ENCODE results near the gene POPDC3.
A peak's percentile ranks its signal among the peaks of the same experiment; 100 is the strongest.

POPDC3 gene

DNA sequence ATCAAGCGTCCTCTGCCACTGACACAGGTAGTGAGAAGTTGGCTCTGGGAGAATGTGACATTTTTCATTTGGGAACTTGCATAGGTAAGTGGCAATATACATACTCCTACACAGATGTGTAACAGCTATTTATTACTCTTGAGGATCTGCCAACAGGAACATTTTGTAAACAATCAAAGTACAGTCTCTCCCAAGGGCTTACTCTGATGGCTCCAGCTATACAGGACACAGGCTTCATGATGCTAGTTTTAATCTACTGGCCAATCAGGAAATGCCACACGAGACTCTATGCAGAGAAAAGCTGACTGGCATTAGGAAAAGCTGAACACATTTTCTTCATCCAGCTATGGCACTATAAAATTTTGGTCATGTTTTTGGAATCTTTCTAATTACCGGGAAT is 57.8 kb downstream of the POPDC3 start:
- peak overlapping the region; percentile 43; the same call in 1 of the 2 replicates for H3K27ac ChIP-seq
- TF ChIP-seq, protein P1, sequence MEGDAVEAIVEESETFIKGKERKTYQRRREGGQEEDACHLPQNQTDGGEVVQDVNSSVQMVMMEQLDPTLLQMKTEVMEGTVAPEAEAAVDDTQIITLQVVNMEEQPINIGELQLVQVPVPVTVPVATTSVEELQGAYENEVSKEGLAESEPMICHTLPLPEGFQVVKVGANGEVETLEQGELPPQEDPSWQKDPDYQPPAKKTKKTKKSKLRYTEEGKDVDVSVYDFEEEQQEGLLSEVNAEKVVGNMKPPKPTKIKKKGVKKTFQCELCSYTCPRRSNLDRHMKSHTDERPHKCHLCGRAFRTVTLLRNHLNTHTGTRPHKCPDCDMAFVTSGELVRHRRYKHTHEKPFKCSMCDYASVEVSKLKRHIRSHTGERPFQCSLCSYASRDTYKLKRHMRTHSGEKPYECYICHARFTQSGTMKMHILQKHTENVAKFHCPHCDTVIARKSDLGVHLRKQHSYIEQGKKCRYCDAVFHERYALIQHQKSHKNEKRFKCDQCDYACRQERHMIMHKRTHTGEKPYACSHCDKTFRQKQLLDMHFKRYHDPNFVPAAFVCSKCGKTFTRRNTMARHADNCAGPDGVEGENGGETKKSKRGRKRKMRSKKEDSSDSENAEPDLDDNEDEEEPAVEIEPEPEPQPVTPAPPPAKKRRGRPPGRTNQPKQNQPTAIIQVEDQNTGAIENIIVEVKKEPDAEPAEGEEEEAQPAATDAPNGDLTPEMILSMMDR (conservative IDR thresholded peaks at IDR 0.05): no peak
- no peak for TF ChIP-seq ZFX (IDR thresholded peaks at IDR 0.05)

DNA sequence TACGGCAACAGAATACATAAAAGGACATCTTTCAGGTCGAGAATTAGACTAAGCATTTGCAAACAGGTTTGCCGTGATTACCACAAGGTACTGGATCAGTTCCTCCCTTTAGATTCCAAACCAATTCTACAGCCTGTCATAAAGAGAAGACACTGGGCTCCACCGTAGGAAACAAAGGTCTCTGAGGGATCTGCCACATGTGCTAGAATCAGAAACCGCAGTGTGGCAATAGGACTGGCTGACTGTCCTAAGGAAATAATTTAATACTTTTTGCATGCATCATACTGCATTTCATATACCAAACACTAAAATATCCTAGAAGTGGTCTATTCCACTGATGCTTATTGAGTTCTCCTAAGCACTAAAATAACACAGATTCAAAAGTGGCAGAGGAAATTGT is 59.2 kb downstream of the POPDC3 start:
- no peak for TF ChIP-seq ZFX (IDR thresholded peaks at IDR 0.05)
- TF ChIP-seq, protein P1 (conservative IDR thresholded peaks at IDR 0.05): no peak
- no peak overlapping the region for H3K27ac ChIP-seq

DNA sequence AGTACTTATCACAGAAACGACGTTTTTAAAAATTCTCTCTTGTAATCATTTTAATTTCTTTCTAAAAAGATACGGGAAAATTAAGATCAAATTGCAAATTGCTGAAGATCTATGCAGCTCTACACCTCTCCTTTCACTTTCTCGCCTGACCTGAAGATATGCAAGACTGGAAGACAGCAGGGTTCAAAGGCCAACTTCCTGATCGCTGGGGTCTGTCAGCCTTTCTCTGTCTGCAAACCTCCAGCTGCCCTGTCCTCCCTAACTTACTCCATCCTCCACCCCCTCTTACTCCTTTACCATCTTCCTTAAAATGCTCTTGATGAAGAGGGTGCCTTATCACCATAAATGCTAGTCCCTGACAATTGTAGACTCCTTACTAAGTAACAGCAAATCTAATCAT is 63.7 kb downstream of the POPDC3 start:
- TF ChIP-seq, protein P1 (conservative IDR thresholded peaks at IDR 0.05): no peak
- TF ChIP-seq ZFX (IDR thresholded peaks at IDR 0.05): no peak
- no peak overlapping the region for H3K27ac ChIP-seq

DNA sequence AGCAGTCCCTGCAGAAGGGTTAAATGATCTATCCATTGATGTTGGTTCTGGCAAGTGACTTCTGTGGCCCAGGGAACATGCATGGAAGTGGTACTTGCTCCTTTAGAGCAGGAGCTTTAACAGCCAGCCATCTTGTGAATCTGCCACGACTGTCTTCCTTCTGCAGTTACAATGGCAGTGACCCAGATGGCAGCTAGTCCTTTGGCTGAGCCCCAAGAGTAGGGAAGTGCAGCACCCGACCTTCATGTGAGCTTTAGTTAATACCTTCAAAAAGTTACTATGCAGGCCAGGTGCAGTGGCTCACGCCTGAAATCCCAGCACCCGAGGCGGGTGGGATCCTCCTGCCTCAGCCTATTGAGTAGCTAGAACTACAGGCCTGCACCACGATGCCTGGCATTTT is 66.4 kb downstream of the POPDC3 start:
- TF ChIP-seq ZFX (IDR thresholded peaks at IDR 0.05): no peak
- TF ChIP-seq, protein P1 (conservative IDR thresholded peaks at IDR 0.05): no peak
- H3K27ac ChIP-seq: peak overlapping the region; percentile 32

DNA sequence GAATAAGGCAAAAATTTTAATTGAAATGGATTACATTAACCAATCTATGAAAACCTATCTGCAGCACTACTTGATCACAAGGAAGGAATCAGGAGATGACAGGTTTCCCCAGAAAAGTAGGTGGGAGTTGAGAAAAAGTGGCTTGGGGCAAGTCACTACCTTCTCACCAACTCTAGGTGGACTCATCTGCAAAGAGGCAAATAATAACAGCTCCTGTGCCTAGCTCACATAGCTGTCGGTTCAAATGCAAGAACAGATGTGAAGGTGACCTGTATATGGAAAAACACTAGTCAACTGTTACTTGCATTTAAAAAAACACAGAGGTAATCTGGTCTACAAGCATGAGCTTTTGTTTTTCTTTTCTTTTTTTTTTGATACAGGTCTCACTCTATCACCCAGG is 67.2 kb downstream of the POPDC3 start:
- no peak for TF ChIP-seq ZFX (IDR thresholded peaks at IDR 0.05)
- TF ChIP-seq, protein P1 (conservative IDR thresholded peaks at IDR 0.05): no peak
- H3K27ac ChIP-seq: no peak overlapping the region

DNA sequence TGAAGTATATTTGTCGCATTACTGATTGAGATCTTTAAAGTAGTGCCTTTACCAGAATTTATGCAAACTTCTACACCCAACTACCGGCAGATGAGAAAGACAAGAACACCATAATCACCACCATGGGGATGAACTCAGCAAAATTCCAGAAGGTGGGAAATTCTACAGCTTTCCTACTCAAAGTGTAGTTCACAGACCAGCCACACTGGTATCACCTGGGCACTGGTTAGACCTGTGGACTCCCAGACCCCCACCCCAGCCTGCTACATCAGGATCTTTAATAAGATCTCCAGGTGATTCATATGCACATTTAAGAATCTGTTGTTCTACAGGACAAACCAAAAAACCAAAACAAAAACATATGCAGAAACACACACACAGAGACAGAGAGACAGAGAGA is 67.9 kb downstream of the POPDC3 start:
- TF ChIP-seq, protein P1 (conservative IDR thresholded peaks at IDR 0.05): no peak
- TF ChIP-seq ZFX (IDR thresholded peaks at IDR 0.05): no peak
- H3K27ac ChIP-seq: no peak overlapping the region

DNA sequence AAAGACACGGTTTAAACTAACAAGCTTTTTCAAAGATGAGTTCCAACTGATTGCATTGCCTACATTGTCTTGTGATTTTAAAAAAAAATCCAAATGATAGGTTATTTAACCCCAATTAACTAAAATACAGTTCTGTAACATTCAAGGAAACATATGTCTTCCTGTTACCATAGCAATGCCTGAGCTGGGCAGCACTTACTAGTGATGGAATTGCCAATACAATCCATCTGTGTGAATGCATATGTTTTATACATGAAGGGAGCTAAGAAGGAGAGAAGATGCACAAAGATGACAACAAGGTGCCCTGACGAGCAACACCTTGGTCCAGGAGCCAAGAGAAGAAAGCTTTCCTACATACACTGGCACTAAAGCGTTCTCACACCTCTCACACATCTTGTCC is 68.7 kb downstream of the POPDC3 start:
- TF ChIP-seq, protein P1 (conservative IDR thresholded peaks at IDR 0.05): no peak
- no peak for TF ChIP-seq ZFX (IDR thresholded peaks at IDR 0.05)
- no peak overlapping the region for H3K27ac ChIP-seq
